GM23338 (cell line): ENCODE results near the gene ARHGEF16. TPM values are rescaled to one million over a fixed set of nuclear protein-coding genes. Genes with fewer than 3 reads are reported as not detected.

ENCODE experiments used
- ATAC-seq: fragments of 200-7000 bp; cut with Tn5 transposase; 3 replicates; pipeline ENCODE4 v1.9.1; 2020
- DNase-seq: peaks from one replicate; pipeline ENCODE4 v3.0.0-alpha.2; 2015; ENCODE audit warnings: low spot score
- H2AFZ ChIP-seq: fragments of 200-600 bp; sonication (generic); 2 replicates; pipeline ENCODE4 v1.8.0; 2016; ENCODE audit warnings: antibody characterized with exemption, mild to moderate bottlenecking, moderate library complexity
- H3F3A ChIP-seq: fragments of 200-600 bp; sonication (generic); replicated peaks from 2 replicates; pipeline ENCODE4 v1.8.0; 2017; ENCODE audit warnings: antibody characterized with exemption, mixed run types, low read depth
- H3K27ac ChIP-seq: fragments of 200-600 bp; sonication (generic); 2 replicates; pipeline ENCODE4 v1.6.1; 2016; ENCODE audit warnings: low read depth
- H3K27me3 ChIP-seq: fragments of 200-600 bp; sonication (generic); 2 replicates; pipeline ENCODE4 v1.8.0; 2016; ENCODE audit warnings: mild to moderate bottlenecking, mixed run types, moderate library complexity; ENCODE audit not compliant: insufficient read depth
- H3K36me3 ChIP-seq: fragments of 200-600 bp; sonication (generic); 2 replicates; pipeline ENCODE4 v1.8.0; 2016; ENCODE audit warnings: mild to moderate bottlenecking; ENCODE audit not compliant: insufficient read depth
- H3K4me1 ChIP-seq: fragments of 200-600 bp; sonication (generic); 2 replicates; pipeline ENCODE4 v1.8.0; 2016; ENCODE audit warnings: mild to moderate bottlenecking, moderate library complexity; ENCODE audit not compliant: insufficient read depth
- H3K4me2 ChIP-seq: fragments of 200-600 bp; sonication (generic); 2 replicates; pipeline ENCODE4 v1.7.1; 2017; ENCODE audit warnings: mixed run types
- H3K4me3 ChIP-seq: fragments of 200-600 bp; sonication (generic); 2 replicates; pipeline ENCODE4 v1.6.1; 2016; ENCODE audit warnings: mixed run types
- H3K79me2 ChIP-seq: fragments of 200-600 bp; sonication (generic); replicated peaks from 2 replicates; pipeline ENCODE4 v1.8.0; 2017; ENCODE audit warnings: mild to moderate bottlenecking; ENCODE audit not compliant: insufficient read depth
- H3K9me2 ChIP-seq: fragments of 200-600 bp; sonication (generic); 2 replicates; pipeline ENCODE4 v1.8.0; 2017; ENCODE audit not compliant: insufficient read depth
- H4K20me1 ChIP-seq: fragments of 200-600 bp; sonication (generic); replicated peaks from 2 replicates; pipeline ENCODE4 v1.8.0; 2017; ENCODE audit warnings: mild to moderate bottlenecking; ENCODE audit not compliant: insufficient read depth
- H3K27ac Mint-ChIP-seq: 2 replicates; pipeline ENCODE4 v1.8.0; 2020; ENCODE audit warnings: inconsistent platforms, mild to moderate bottlenecking, moderate library complexity, mixed read lengths
- H3K27me3 Mint-ChIP-seq: 3 replicates; pipeline ENCODE4 v1.8.0; 2022; ENCODE audit warnings: low read depth, mild to moderate bottlenecking, moderate library complexity, mixed read lengths, inconsistent platforms; ENCODE audit not compliant: insufficient read depth, poor library complexity
- H3K36me3 Mint-ChIP-seq: 3 replicates; pipeline ENCODE4 v1.8.0; 2021; ENCODE audit warnings: low read depth, mild to moderate bottlenecking, inconsistent platforms, moderate library complexity, mixed read lengths
- H3K4me1 Mint-ChIP-seq: 3 replicates; pipeline ENCODE4 v1.8.0; 2020; ENCODE audit warnings: mild to moderate bottlenecking, inconsistent platforms, mixed read lengths
- H3K4me3 Mint-ChIP-seq: 3 replicates; pipeline ENCODE4 v1.8.0; 2021; ENCODE audit warnings: moderate library complexity, mild to moderate bottlenecking, inconsistent platforms, mixed read lengths
- H3K9me3 Mint-ChIP-seq: 3 replicates; pipeline ENCODE4 v1.8.0; 2020; ENCODE audit warnings: moderate library complexity, mild to moderate bottlenecking, inconsistent platforms, mixed read lengths
- CREB1 ChIP-seq: fragments of 250-450 bp; sonication (Bioruptor Pico); IDR thresholded peaks from 2 replicates; pipeline ENCODE4 v1.5.0; 2020; ENCODE audit warnings: low read depth, mild to moderate bottlenecking, moderate library complexity
- CTCF ChIP-seq, 2 experiments: fragments of 200-600 bp in 1 of 2; sonication (generic) in 1 of 2; conservative IDR thresholded peaks; 2 replicates each; pipeline versions ENCODE4 v1.5.1 to v1.6.1; 2016 to 2017; ENCODE audit warnings: antibody characterized with exemption in 2 of 2, low read depth in 2 of 2, mild to moderate bottlenecking in 2 of 2, moderate library complexity in 1 of 2
- ETS1 ChIP-seq: IDR thresholded peaks from 2 replicates; pipeline ENCODE4 v1.6.1; 2016; ENCODE audit warnings: antibody characterized with exemption
- EZH2 ChIP-seq: fragments of 200-600 bp; sonication (generic); IDR thresholded peaks from one replicate; pipeline ENCODE4 v1.8.0; 2017; ENCODE audit warnings: antibody characterized with exemption, mild to moderate bottlenecking, low read depth; ENCODE audit not compliant: unreplicated experiment
- EZH2phosphoT487 ChIP-seq: fragments of 200-600 bp; sonication (generic); IDR thresholded peaks from one replicate; pipeline ENCODE4 v1.8.1; 2018; ENCODE audit warnings: antibody characterized with exemption; ENCODE audit not compliant: unreplicated experiment
- JUNB ChIP-seq: IDR thresholded peaks from one replicate; pipeline ENCODE4 v1.6.1; 2016; ENCODE audit warnings: antibody characterized with exemption; ENCODE audit not compliant: unreplicated experiment
- NANOG ChIP-seq: IDR thresholded peaks from 2 replicates; pipeline ENCODE4 v1.6.1; 2016; ENCODE audit warnings: antibody characterized with exemption, borderline replicate concordance
- POLR2AphosphoS5 ChIP-seq: IDR thresholded peaks from 2 replicates; pipeline ENCODE4 v1.6.1; 2016; ENCODE audit warnings: antibody characterized with exemption, low read depth
- STAT1 ChIP-seq: IDR thresholded peaks from one replicate; pipeline ENCODE4 v1.6.1; 2016; ENCODE audit warnings: antibody characterized with exemption; ENCODE audit not compliant: unreplicated experiment
- ZNF114 ChIP-seq: fragments of 250-450 bp; sonication (Bioruptor Pico); IDR thresholded peaks from 2 replicates; pipeline ENCODE4 v1.5.0; 2020; ENCODE audit warnings: mild to moderate bottlenecking, moderate library complexity
- ZNF331 ChIP-seq: fragments of 250-450 bp; sonication (Bioruptor Pico); IDR thresholded peaks from 2 replicates; pipeline ENCODE4 v1.5.0; 2020; ENCODE audit warnings: low read depth, mild to moderate bottlenecking, moderate library complexity
- ZNF462 ChIP-seq: fragments of 250-450 bp; sonication (Bioruptor Pico); IDR thresholded peaks from 2 replicates; pipeline ENCODE4 v1.5.0; 2020; ENCODE audit warnings: mild to moderate bottlenecking, moderate library complexity
- polyA plus RNA-seq: library from polyadenylated mRNA; unstranded; fragments of >200 nt; fragmentation: Nextera tagmentation; extraction: Ambion mirVana; gene quantifications from 2 replicates; pipeline ENCODE4 v1.2.1, GENCODE V29; 2016
- total RNA-seq: library from RNA; depleted of rRNA; stranded (reverse); fragments of >200 nt; shearing (Covaris generic); gene quantifications from 2 replicates; pipeline ENCODE4 v1.2.3, GENCODE V29; 2014

ARHGEF16 gene
- total and polyA plus RNA-seq, 2 experiments from 2014 or later = 12.2 to 29.3 TPM

- TF ChIP-seq CTCF (conservative IDR thresholded peaks at IDR 0.05; ENCODE audit: low read depth in 2 of 2) (no peak), ZNF114 (CRISPR knock-in tag) (no peak), POLR2AphosphoS5 (no peak), NANOG (no peak)
- Histone ChIP-seq H3K27me3 (no peaks in the 10 kb centered on the region), H3K9me2 (no peaks in the 10 kb centered on the region), H3K4me2 (no peak overlapping the region), H4K20me1 (no peaks in the 10 kb centered on the region), H3K27ac (no peak overlapping the region), H3K79me2 (no peaks in the 10 kb centered on the region), H3K36me3 (no peaks in the 10 kb centered on the region), H3K4me1 (no peaks in the 10 kb centered on the region), H3K4me3 (no peak overlapping the region), H2AFZ (no peak overlapping the region), H3F3A (no peaks in the 10 kb centered on the region)
- H3K36me3 Mint-ChIP-seq = no peaks in the 10 kb centered on the region
- no peak overlapping the region for H3K27ac Mint-ChIP-seq
- peaks cover 7% of the 10 kb centered on the region for H3K27me3 Mint-ChIP-seq
- peaks cover 14% of the 10 kb centered on the region; the same call in 2 of the 3 replicates for H3K4me1 Mint-ChIP-seq
- DNase-seq = no peak
- no peak overlapping the region for H3K4me3 Mint-ChIP-seq
- no peaks in the 10 kb centered on the region for H3K9me3 Mint-ChIP-seq
- ATAC-seq = no peak
Measured at GRCh38 chr1:3435666-3436065, 18.8 kb upstream of the ARHGEF16 start.

- Mint-ChIP-seq H3K36me3 (no peaks in the 10 kb centered on the region), H3K27ac (no peak overlapping the region), H3K27me3 (peaks cover 11% of the 10 kb centered on the region), H3K9me3 (no peaks in the 10 kb centered on the region), H3K4me3 (no peak overlapping the region), H3K4me1 (peaks cover 18% of the 10 kb centered on the region)
- no peaks in the 10 kb centered on the region for H3F3A ChIP-seq
- no peaks in the 10 kb centered on the region for H3K9me2 ChIP-seq
- H3K27ac ChIP-seq = no peak overlapping the region
- no peaks in the 10 kb centered on the region for H3K4me1 ChIP-seq
- no peak for DNase-seq
- H3K27me3 ChIP-seq = no peaks in the 10 kb centered on the region
- H2AFZ ChIP-seq = no peak overlapping the region
- no peaks in the 10 kb centered on the region for H3K79me2 ChIP-seq
- no peak overlapping the region for H3K4me2 ChIP-seq
- H3K4me3 ChIP-seq = no peak overlapping the region
- H3K36me3 ChIP-seq = no peaks in the 10 kb centered on the region
- no peak for ATAC-seq
- no peaks in the 10 kb centered on the region for H4K20me1 ChIP-seq
- TF ChIP-seq CTCF (conservative IDR thresholded peaks at IDR 0.05; ENCODE audit: low read depth in 2 of 2) = no peak
- TF ChIP-seq STAT1 = no peak
- TF ChIP-seq ZNF114 (CRISPR knock-in tag) = no peak
- TF ChIP-seq JUNB = no peak
- TF ChIP-seq ETS1 = no peak
- TF ChIP-seq ZNF331 (CRISPR knock-in tag) = no peak
- TF ChIP-seq EZH2 = no peak
- TF ChIP-seq EZH2phosphoT487 = no peak
- no peak for TF ChIP-seq CREB1 (CRISPR knock-in tag)
- no peak for TF ChIP-seq NANOG
- no peak for TF ChIP-seq ZNF462
Measured at GRCh38 chr1:3436451-3436850, 18.0 kb upstream of the ARHGEF16 start.
